Measurements from ENCODE around the gene MLLT1.
A peak's percentile ranks its signal among the peaks of the same experiment; 100 is the strongest.
"Not testable (repeated sequence)": the region's sequence is repeated elsewhere in the genome, so short reads cannot be mapped to it uniquely, and the experiment has no call there.

Gene MLLT1

GRCh38 chr19:6279931-6280591 lies at the start of gene MLLT1:
Gene MLLT1, minus strand, starts transcription at chr19:6279975. Its CDS starts 191 bp downstream, at chr19:6279784.
- DNase-seq = peak; percentile 97

- no peak for DNase-seq
Observed at GRCh38 chr19:6326815-6327214, 47.0 kb upstream of the MLLT1 start.

- DNase-seq = no peak
Observed at GRCh38 chr19:6325614-6326013, 45.8 kb upstream of the MLLT1 start.

- DNase-seq = no peak
Observed at GRCh38 chr19:6324757-6325156, 45.0 kb upstream of the MLLT1 start.

- DNase-seq = no peak
Observed at GRCh38 chr19:6322284-6322683, 42.5 kb upstream of the MLLT1 start.

GRCh38 chr19:6319376-6319775 lies 39.6 kb upstream of the MLLT1 start:
- no peak for DNase-seq

- DNase-seq = peak; percentile 62
Observed at GRCh38 chr19:6318772-6319171, 39.0 kb upstream of the MLLT1 start.

- not testable (repeated sequence) for DNase-seq
Observed at GRCh38 chr19:6315646-6316045, 35.9 kb upstream of the MLLT1 start.

GRCh38 chr19:6313398-6313969 lies 33.7 kb upstream of the MLLT1 start:
- DNase-seq = no peak

GRCh38 chr19:6312018-6312417 lies 32.2 kb upstream of the MLLT1 start:
- no peak for DNase-seq

- no peak for DNase-seq
Observed at GRCh38 chr19:6298413-6298812, 18.6 kb upstream of the MLLT1 start.

GRCh38 chr19:6297202-6297601 lies 17.4 kb upstream of the MLLT1 start:
- DNase-seq = no peak

- DNase-seq = no peak
Observed at GRCh38 chr19:6292006-6292405, 12.2 kb upstream of the MLLT1 start.

GRCh38 chr19:6288737-6289136 lies 9.0 kb upstream of the MLLT1 start:
- DNase-seq = no peak

GRCh38 chr19:6287269-6287885 lies 7.6 kb upstream of the MLLT1 start:
- no peak for DNase-seq

- no peak for DNase-seq
Observed at GRCh38 chr19:6286676-6287075, 6.9 kb upstream of the MLLT1 start.

GRCh38 chr19:6282393-6282792 lies 2.6 kb upstream of the MLLT1 start:
- DNase-seq = not testable (repeated sequence)

GRCh38 chr19:6279620-6279930 lies 200 bp downstream of the MLLT1 start:
- DNase-seq = no peak

- no peak for DNase-seq
Observed at GRCh38 chr19:6278740-6279619, 795 bp downstream of the MLLT1 start.

- DNase-seq = no peak
Observed at GRCh38 chr19:6278051-6278450, 1.7 kb downstream of the MLLT1 start.

GRCh38 chr19:6276447-6276846 lies 3.3 kb downstream of the MLLT1 start:
- DNase-seq = no peak

GRCh38 chr19:6275170-6275744 lies 4.5 kb downstream of the MLLT1 start:
- no peak for DNase-seq

- no peak for DNase-seq
Observed at GRCh38 chr19:6274756-6275155, 5.0 kb downstream of the MLLT1 start.

Data from stimulated activated CD4-positive, alpha-beta T cell treated with anti-CD3 and anti-CD28 coated beads, Interleukin-1b, Interleukin-23, amount 100 ng/mL, for 48 hours (primary cell).